CD14-positive monocyte (primary cell): ENCODE measurements around the gene PODXL2. TPM values are rescaled to one million over a fixed set of nuclear protein-coding genes. Genes with fewer than 3 reads are reported as not detected.
"Not testable (repeated sequence)": the region's sequence is repeated elsewhere in the genome, so short reads cannot be mapped to it uniquely, and the experiment has no call there.

Experiments
- DNase-seq, 3 donors: peaks; one replicate each; pipeline ENCODE4 v3.0.0-alpha.2; 2011 to 2022
- H2AFZ ChIP-seq: 2 replicates; pipeline ENCODE4 v1.6.0; 2012; ENCODE audit warnings: mild to moderate bottlenecking, low read depth, low read length, inconsistent platforms; ENCODE audit not compliant: insufficient read depth, poor library complexity, severe bottlenecking
- H3K27ac ChIP-seq, 2 donors: 1 replicate in 1 of 2; 2 replicates in 1 of 2; pipeline ENCODE4 v1.5.1; 2012 to 2013; ENCODE audit warnings: low read length in 2 of 2, control low read depth in 1 of 2, inconsistent platforms in 1 of 2, low read depth in 1 of 2, mild to moderate bottlenecking in 1 of 2
- H3K27me3 ChIP-seq, 2 donors: one replicate each; pipeline versions ENCODE4 v1.6.0 to v1.6.1; 2011 to 2013; ENCODE audit warnings: low read length in 2 of 2; ENCODE audit not compliant: control insufficient read depth in 2 of 2, insufficient read depth in 2 of 2
- H3K36me3 ChIP-seq, 2 donors: replicated peaks in 1 of 2; 1 replicate in 1 of 2; 2 replicates in 1 of 2; pipeline versions ENCODE4 v1.5.1 to v1.6.1; 2012 to 2013; ENCODE audit warnings: low read length in 2 of 2, control low read depth in 1 of 2, inconsistent platforms in 1 of 2, mild to moderate bottlenecking in 1 of 2; ENCODE audit not compliant: insufficient read depth in 2 of 2, control insufficient read depth in 1 of 2
- H3K4me1 ChIP-seq, 2 donors: 1 replicate in 1 of 2; 2 replicates in 1 of 2; pipeline versions ENCODE4 v1.5.1 to v1.6.1; 2012 to 2013; ENCODE audit warnings: low read length in 2 of 2, control low read depth in 1 of 2, inconsistent platforms in 1 of 2, mild to moderate bottlenecking in 1 of 2, moderate library complexity in 1 of 2; ENCODE audit not compliant: insufficient read depth in 2 of 2, control insufficient read depth in 1 of 2
- H3K4me2 ChIP-seq: replicated peaks from 2 replicates; pipeline ENCODE3; 2012; ENCODE audit warnings: low read length, moderate library complexity, mild to moderate bottlenecking; ENCODE audit not compliant: poor library complexity, severe bottlenecking; ENCODE audit errors: extremely low read depth
- H3K4me3 ChIP-seq, 3 experiments: fragments of 200-600 bp in 1 of 3; sonication (generic) in 1 of 3; replicated peaks in 1 of 3; 1 replicate in 2 of 3; 2 replicates in 1 of 3; pipeline ENCODE4 v1.5.1; 2011 to 2013; ENCODE audit warnings: low read length in 3 of 3, mild to moderate bottlenecking in 3 of 3, control low read depth in 2 of 3, low read depth in 2 of 3, inconsistent platforms in 1 of 3, moderate library complexity in 1 of 3
- H3K79me2 ChIP-seq: 2 replicates; pipeline ENCODE4 v1.6.0; 2012; ENCODE audit warnings: mild to moderate bottlenecking, control low read depth, inconsistent platforms, low read length, moderate library complexity; ENCODE audit not compliant: insufficient read depth
- H3K9ac ChIP-seq: 2 replicates; pipeline ENCODE4 v1.6.0; 2017; ENCODE audit warnings: low read length, mild to moderate bottlenecking; ENCODE audit not compliant: insufficient read depth, poor library complexity, severe bottlenecking
- H3K9me3 ChIP-seq, 2 donors: replicated peaks in 1 of 2; 1 replicate in 1 of 2; 2 replicates in 1 of 2; pipeline versions ENCODE4 v1.5.1 to v1.6.1; 2012 to 2013; ENCODE audit warnings: low read length in 2 of 2, control low read depth in 1 of 2; ENCODE audit not compliant: control insufficient read depth in 1 of 2, insufficient read depth in 1 of 2
- H4K20me1 ChIP-seq: 2 replicates; pipeline ENCODE4 v1.6.0; 2012; ENCODE audit warnings: mild to moderate bottlenecking, low read length, control low read depth, moderate library complexity; ENCODE audit not compliant: insufficient read depth
- H3K27ac Mint-ChIP-seq, 7 donors: one replicate each; pipeline ENCODE4 v1.8.0; 2020; ENCODE audit warnings: mild to moderate bottlenecking in 7 of 7, mixed read lengths in 7 of 7, moderate library complexity in 6 of 7, inconsistent platforms in 2 of 7
- H3K27me3 Mint-ChIP-seq, 3 donors: one replicate each; pipeline ENCODE4 v1.8.0; 2021 to 2022; ENCODE audit warnings: low read depth in 3 of 3, mild to moderate bottlenecking in 3 of 3, mixed read lengths in 3 of 3, moderate library complexity in 3 of 3, inconsistent platforms in 1 of 3
- H3K36me3 Mint-ChIP-seq, 2 donors: one replicate each; pipeline ENCODE4 v1.8.0; 2020; ENCODE audit warnings: mixed read lengths in 2 of 2, inconsistent platforms in 1 of 2, mild to moderate bottlenecking in 1 of 2
- H3K4me1 Mint-ChIP-seq: one replicate; pipeline ENCODE4 v1.8.0; 2020; ENCODE audit warnings: mild to moderate bottlenecking, mixed read lengths
- H3K4me3 Mint-ChIP-seq, 2 donors: one replicate each; pipeline ENCODE4 v1.8.0; 2020; ENCODE audit warnings: mild to moderate bottlenecking in 2 of 2, mixed read lengths in 2 of 2, moderate library complexity in 1 of 2
- H3K9me3 Mint-ChIP-seq, 7 donors: one replicate each; pipeline ENCODE4 v1.8.0; 2020 to 2022; ENCODE audit warnings: mixed read lengths in 7 of 7, mild to moderate bottlenecking in 6 of 7, moderate library complexity in 6 of 7, inconsistent platforms in 2 of 7
- CTCF ChIP-seq: fragments of 200-600 bp; IDR thresholded peaks from one replicate; pipeline ENCODE4 v1.8.0; 2022; ENCODE audit warnings: antibody characterized with exemption, mild to moderate bottlenecking
- WGBS: methylation state at CpG from one replicate; pipeline ENCODE4 v1.1.5; 2013; ENCODE audit warnings: missing lambda C conversion rate; ENCODE audit not compliant: insufficient coverage; 5-methylcytosine and 5-hydroxymethylcytosine counted together
- intact Hi-C, 2 donors: fragments of 100-400 bp; cut with micrococcal nuclease; formaldehyde crosslinking; loops; one replicate each; pipeline versions ENCODE4 v1.15.0 to v1.15.1; 2023
- polyA plus RNA-seq, 3 donors: library from polyadenylated mRNA; depleted of rRNA in 1 of 3; unstranded in 2 of 3; stranded (reverse) in 1 of 3; fragments of 300-500 nt in 2 of 3; fragments of >200 nt in 1 of 3; fragmentation: Illumina TruSeq in 2 of 3; gene quantifications; 1 replicate in 2 of 3; 2 replicates in 1 of 3; pipeline ENCODE4 v1.2.3, GENCODE V29; 2012 to 2021

Gene PODXL2
- polyA plus RNA-seq, 3 donors, result 0.33 to 0.64 (median 0.43) TPM

GRCh38 chr3:127654374-127654773 lies 25.4 kb downstream of the PODXL2 start:
- Histone ChIP-seq H3K27me3 (no peaks in the 10 kb centered on the region), H3K9me3 (no peaks in the 10 kb centered on the region), H4K20me1 (no peaks in the 10 kb centered on the region), H3K27ac (no peak overlapping the region), H3K4me1 (no peaks in the 10 kb centered on the region), H3K79me2 (no peaks in the 10 kb centered on the region), H2AFZ (no peak overlapping the region), H3K9ac (no peak overlapping the region), H3K36me3 (no peaks in the 10 kb centered on the region), H3K4me2 (no peak overlapping the region), H3K4me3 (no peak overlapping the region)
- 100% methylated on average over 1 of the region's 4 CpGs for WGBS
- H3K27ac Mint-ChIP-seq, result peak overlapping the region in 1 of 7 donors; percentile 7
- no peaks in the 10 kb centered on the region for H3K9me3 Mint-ChIP-seq
- H3K36me3 Mint-ChIP-seq, result no peaks in the 10 kb centered on the region
- no peak overlapping the region for H3K4me3 Mint-ChIP-seq
- H3K27me3 Mint-ChIP-seq, result peaks cover 2 to 7% (median 2%) of the 10 kb centered on the region in 3 donors
- H3K4me1 Mint-ChIP-seq, result peaks cover 4% of the 10 kb centered on the region
- no peak for DNase-seq
- intact Hi-C loops, result loop anchor here (5.0 kb wide), 3 partner anchors 168 to 318 kb away; partner anchors contain the start of gene MGLL (in 1 of the 2)
- TF ChIP-seq CTCF, result no peak

GRCh38 chr3:127654993-127655392 lies 26.0 kb downstream of the PODXL2 start:
- H3K79me2 ChIP-seq, H3K4me2 ChIP-seq, H3K27me3 Mint-ChIP-seq, H3K27ac Mint-ChIP-seq, H3K4me1 Mint-ChIP-seq, H3K27ac ChIP-seq, DNase-seq, H3K4me3 ChIP-seq, H3K36me3 ChIP-seq, H3K4me1 ChIP-seq, H3K9me3 Mint-ChIP-seq, H3K9me3 ChIP-seq, H3K27me3 ChIP-seq, H3K9ac ChIP-seq, H3K4me3 Mint-ChIP-seq, H2AFZ ChIP-seq, H3K36me3 Mint-ChIP-seq, H4K20me1 ChIP-seq: not testable (repeated sequence)
- intact Hi-C loops, result loop anchor here (5.0 kb wide), 3 partner anchors 167 to 317 kb away; partner anchors contain the start of gene MGLL (in 1 of the 2)
- 100% methylated on average over 1 of the region's 6 CpGs for WGBS
